ENCODE measurements around the gene SPATA31C1.
"Not testable (repeated sequence)": the region's sequence is repeated elsewhere in the genome, so short reads cannot be mapped to it uniquely, and the experiment has no call there.

Gene SPATA31C1

GRCh38 chr9:87917662-87918061, at the start of gene SPATA31C1:
Gene SPATA31C1 (plus strand): TSS chr9:87917962.
- not testable (repeated sequence) for H3K4me3 ChIP-seq (ENCODE audit: low read depth, low read length); H3K9ac ChIP-seq (ENCODE audit: low read length); H3K36me3 ChIP-seq (ENCODE audit: control insufficient read depth, insufficient read depth, low read length); H3K4me1 ChIP-seq (ENCODE audit: control insufficient read depth, insufficient read depth, low read length); H3K9me3 ChIP-seq (ENCODE audit: control insufficient read depth, insufficient read depth, low read depth, low read length); H3K27me3 ChIP-seq (ENCODE audit: control insufficient read depth, insufficient read depth, low read length); H3K27ac ChIP-seq (ENCODE audit: low read depth, low read length)

GRCh38 chr9:87868175-87868574, 49.6 kb upstream of the SPATA31C1 start:
- no peaks in the 10 kb centered on the region for H3K36me3 ChIP-seq (ENCODE audit: control insufficient read depth, insufficient read depth, low read length)
- no peaks in the 10 kb centered on the region for H3K27me3 ChIP-seq (ENCODE audit: control insufficient read depth, insufficient read depth, low read length)
- H3K4me1 ChIP-seq (ENCODE audit: control insufficient read depth, insufficient read depth, low read length) = 0 out of 2 replicates have a peak, but pooled peaks cover under 1% of the 10 kb centered on the region
- H3K27ac ChIP-seq (ENCODE audit: low read depth, low read length) = no peak overlapping the region
- no peak overlapping the region for H3K4me3 ChIP-seq (ENCODE audit: low read depth, low read length)
- no peaks in the 10 kb centered on the region for H3K9me3 ChIP-seq (ENCODE audit: control insufficient read depth, insufficient read depth, low read depth, low read length)
- no peak overlapping the region for H3K9ac ChIP-seq (ENCODE audit: low read length)

GRCh38 chr9:87868635-87869034, 49.1 kb upstream of the SPATA31C1 start:
- Histone ChIP-seq H3K4me3 (ENCODE audit: low read depth, low read length) (no peak overlapping the region), H3K36me3 (ENCODE audit: control insufficient read depth, insufficient read depth, low read length) (no peaks in the 10 kb centered on the region), H3K9ac (ENCODE audit: low read length) (no peak overlapping the region), H3K9me3 (ENCODE audit: control insufficient read depth, insufficient read depth, low read depth, low read length) (no peaks in the 10 kb centered on the region), H3K27me3 (ENCODE audit: control insufficient read depth, insufficient read depth, low read length) (no peaks in the 10 kb centered on the region), H3K4me1 (ENCODE audit: control insufficient read depth, insufficient read depth, low read length) (no peaks in the 10 kb centered on the region), H3K27ac (ENCODE audit: low read depth, low read length) (no peak overlapping the region)

- H3K9ac ChIP-seq (ENCODE audit: low read length) = no peak overlapping the region
- H3K9me3 ChIP-seq (ENCODE audit: control insufficient read depth, insufficient read depth, low read depth, low read length) = no peaks in the 10 kb centered on the region
- no peaks in the 10 kb centered on the region for H3K27me3 ChIP-seq (ENCODE audit: control insufficient read depth, insufficient read depth, low read length)
- H3K4me3 ChIP-seq (ENCODE audit: low read depth, low read length) = no peak overlapping the region
- no peaks in the 10 kb centered on the region for H3K36me3 ChIP-seq (ENCODE audit: control insufficient read depth, insufficient read depth, low read length)
- H3K27ac ChIP-seq (ENCODE audit: low read depth, low read length) = no peak overlapping the region
- peaks cover 4% of the 10 kb centered on the region for H3K4me1 ChIP-seq (ENCODE audit: control insufficient read depth, insufficient read depth, low read length)
Measured at GRCh38 chr9:87869082-87869481, 48.7 kb upstream of the SPATA31C1 start.

DNA sequence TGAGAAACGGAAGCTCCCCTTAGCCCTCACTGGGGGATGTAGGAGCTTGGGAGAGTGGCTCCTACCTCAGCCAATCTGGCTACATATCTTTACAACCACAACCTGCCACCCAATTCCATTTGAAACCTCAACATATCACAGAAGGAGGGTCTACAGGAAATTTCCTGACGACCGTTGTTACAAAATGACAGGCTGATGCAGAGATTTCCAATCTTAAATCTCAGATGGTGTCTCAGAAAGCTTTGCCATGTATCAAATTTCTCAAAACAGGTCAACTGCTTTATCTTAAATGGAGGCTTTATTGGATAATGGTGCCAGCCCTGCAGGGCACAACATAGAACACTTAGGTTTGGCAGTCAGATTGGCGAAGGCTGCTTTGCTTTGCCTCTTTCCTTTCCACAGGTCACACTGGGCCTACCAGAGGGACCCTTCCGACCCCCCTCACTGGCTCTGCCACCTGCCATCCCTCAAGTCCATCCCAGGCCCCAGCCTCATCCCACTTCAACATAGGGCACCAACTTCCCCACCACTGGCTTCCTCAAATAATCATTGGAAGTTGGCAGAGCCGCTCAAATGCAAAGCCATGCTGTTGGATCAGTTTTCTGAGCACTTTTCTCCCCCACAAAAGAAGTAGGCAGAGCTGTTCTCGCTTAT, 46.2 kb upstream of the SPATA31C1 start:
- no peaks in the 10 kb centered on the region for H3K27me3 ChIP-seq (ENCODE audit: control insufficient read depth, insufficient read depth, low read length)
- peaks cover 16% of the 10 kb centered on the region for H3K4me1 ChIP-seq (ENCODE audit: control insufficient read depth, insufficient read depth, low read length)

GRCh38 chr9:87872079-87872624, 45.6 kb upstream of the SPATA31C1 start:
- H3K27ac ChIP-seq (ENCODE audit: low read depth, low read length) = no peak overlapping the region
- H3K27me3 ChIP-seq (ENCODE audit: control insufficient read depth, insufficient read depth, low read length) = no peaks in the 10 kb centered on the region
- H3K4me3 ChIP-seq (ENCODE audit: low read depth, low read length) = no peak overlapping the region
- peaks cover 16% of the 10 kb centered on the region for H3K4me1 ChIP-seq (ENCODE audit: control insufficient read depth, insufficient read depth, low read length)
- no peaks in the 10 kb centered on the region for H3K9me3 ChIP-seq (ENCODE audit: control insufficient read depth, insufficient read depth, low read depth, low read length)
- H3K9ac ChIP-seq (ENCODE audit: low read length) = no peak overlapping the region
- no peaks in the 10 kb centered on the region for H3K36me3 ChIP-seq (ENCODE audit: control insufficient read depth, insufficient read depth, low read length)

More for the DNA sequence above, 46.2 kb upstream of the SPATA31C1 start:
- Histone ChIP-seq H3K9me3 (ENCODE audit: control insufficient read depth, insufficient read depth, low read depth, low read length) (no peaks in the 10 kb centered on the region), H3K9ac (ENCODE audit: low read length) (no peak overlapping the region), H3K36me3 (ENCODE audit: control insufficient read depth, insufficient read depth, low read length) (no peaks in the 10 kb centered on the region), H3K4me3 (ENCODE audit: low read depth, low read length) (no peak overlapping the region), H3K27ac (ENCODE audit: low read depth, low read length) (no peak overlapping the region)

GRCh38 chr9:87873607-87874303, 44.0 kb upstream of the SPATA31C1 start:
- Histone ChIP-seq H3K27me3 (ENCODE audit: control insufficient read depth, insufficient read depth, low read length) (no peaks in the 10 kb centered on the region), H3K36me3 (ENCODE audit: control insufficient read depth, insufficient read depth, low read length) (no peaks in the 10 kb centered on the region), H3K9ac (ENCODE audit: low read length) (no peak overlapping the region), H3K27ac (ENCODE audit: low read depth, low read length) (no peak overlapping the region), H3K4me1 (ENCODE audit: control insufficient read depth, insufficient read depth, low read length) (peaks cover 16% of the 10 kb centered on the region), H3K4me3 (ENCODE audit: low read depth, low read length) (no peak overlapping the region), H3K9me3 (ENCODE audit: control insufficient read depth, insufficient read depth, low read depth, low read length) (0 out of 2 replicates have a peak, but pooled peaks cover 3% of the 10 kb centered on the region)

DNA sequence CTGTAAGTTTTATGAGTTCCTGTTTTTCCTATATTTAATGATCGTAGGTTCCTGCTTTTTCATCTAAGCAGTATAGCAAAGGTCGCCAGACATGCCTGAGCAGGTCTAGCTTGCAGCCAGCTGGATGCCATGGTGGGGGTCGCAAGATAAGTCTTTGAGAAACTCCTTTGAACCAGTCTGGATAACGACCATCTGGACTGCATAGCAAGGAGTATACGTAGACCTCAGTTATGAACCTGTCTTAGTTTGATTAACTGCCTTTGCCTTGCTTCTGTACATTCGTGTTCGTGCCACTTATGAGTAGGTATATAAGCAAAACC, 43.5 kb upstream of the SPATA31C1 start:
- peaks cover 16% of the 10 kb centered on the region for H3K4me1 ChIP-seq (ENCODE audit: control insufficient read depth, insufficient read depth, low read length)
- H3K9me3 ChIP-seq (ENCODE audit: control insufficient read depth, insufficient read depth, low read depth, low read length) = 0 out of 2 replicates have a peak, but pooled peaks cover 3% of the 10 kb centered on the region
- H3K4me3 ChIP-seq (ENCODE audit: low read depth, low read length) = no peak overlapping the region
- no peak overlapping the region for H3K9ac ChIP-seq (ENCODE audit: low read length)
- no peaks in the 10 kb centered on the region for H3K27me3 ChIP-seq (ENCODE audit: control insufficient read depth, insufficient read depth, low read length)
- no peak overlapping the region for H3K27ac ChIP-seq (ENCODE audit: low read depth, low read length)
- no peaks in the 10 kb centered on the region for H3K36me3 ChIP-seq (ENCODE audit: control insufficient read depth, insufficient read depth, low read length)

GRCh38 chr9:87875060-87875459, 42.7 kb upstream of the SPATA31C1 start:
- H3K27ac ChIP-seq (ENCODE audit: low read depth, low read length) = no peak overlapping the region
- no peak overlapping the region for H3K9ac ChIP-seq (ENCODE audit: low read length)
- H3K9me3 ChIP-seq (ENCODE audit: control insufficient read depth, insufficient read depth, low read depth, low read length) = 0 out of 2 replicates have a peak, but pooled peaks cover 3% of the 10 kb centered on the region
- peaks cover 16% of the 10 kb centered on the region for H3K4me1 ChIP-seq (ENCODE audit: control insufficient read depth, insufficient read depth, low read length)
- no peak overlapping the region for H3K4me3 ChIP-seq (ENCODE audit: low read depth, low read length)
- no peaks in the 10 kb centered on the region for H3K36me3 ChIP-seq (ENCODE audit: control insufficient read depth, insufficient read depth, low read length)
- H3K27me3 ChIP-seq (ENCODE audit: control insufficient read depth, insufficient read depth, low read length) = no peaks in the 10 kb centered on the region

DNA sequence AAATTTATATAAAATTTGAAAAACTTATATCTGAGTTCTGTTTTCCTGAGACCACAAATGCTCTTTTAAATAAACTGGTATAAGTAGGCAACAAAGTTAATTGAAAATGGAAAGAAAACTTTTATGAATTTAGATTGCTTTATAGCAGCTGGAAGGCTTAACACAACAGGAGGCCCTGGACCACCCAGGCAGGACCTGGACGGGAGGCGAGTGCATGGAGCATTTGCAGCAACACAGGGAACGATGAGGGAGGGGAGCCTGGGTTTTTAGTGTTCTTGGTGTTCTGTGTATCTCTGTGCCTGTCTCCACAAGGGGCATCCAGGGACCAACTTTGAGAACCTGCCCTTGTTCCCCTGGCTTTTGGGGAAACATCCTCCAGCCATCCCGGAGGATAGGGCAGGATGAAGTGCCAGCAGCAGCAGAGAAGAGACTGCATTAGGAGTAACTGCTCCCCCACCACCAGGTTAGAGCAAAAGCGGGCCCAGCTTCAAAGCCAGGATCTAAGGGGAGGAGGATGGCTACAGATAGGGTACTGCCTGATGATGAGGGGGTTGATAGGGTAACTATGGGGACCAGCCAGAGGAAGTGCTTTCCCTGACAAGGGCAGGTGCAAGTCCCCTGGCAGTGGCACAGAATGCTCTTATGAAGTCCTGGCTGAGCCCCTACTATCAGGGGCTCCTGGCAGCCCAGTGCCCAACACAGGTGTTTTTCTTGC, 41.8 kb upstream of the SPATA31C1 start:
- no peak overlapping the region for H3K9ac ChIP-seq (ENCODE audit: low read length)
- no peak overlapping the region for H3K27ac ChIP-seq (ENCODE audit: low read depth, low read length)
- H3K27me3 ChIP-seq (ENCODE audit: control insufficient read depth, insufficient read depth, low read length) = no peaks in the 10 kb centered on the region
- peaks cover 16% of the 10 kb centered on the region for H3K4me1 ChIP-seq (ENCODE audit: control insufficient read depth, insufficient read depth, low read length)
- H3K9me3 ChIP-seq (ENCODE audit: control insufficient read depth, insufficient read depth, low read depth, low read length) = 0 out of 2 replicates have a peak, but pooled peaks cover 3% of the 10 kb centered on the region
- H3K36me3 ChIP-seq (ENCODE audit: control insufficient read depth, insufficient read depth, low read length) = no peaks in the 10 kb centered on the region
- no peak overlapping the region for H3K4me3 ChIP-seq (ENCODE audit: low read depth, low read length)

DNA sequence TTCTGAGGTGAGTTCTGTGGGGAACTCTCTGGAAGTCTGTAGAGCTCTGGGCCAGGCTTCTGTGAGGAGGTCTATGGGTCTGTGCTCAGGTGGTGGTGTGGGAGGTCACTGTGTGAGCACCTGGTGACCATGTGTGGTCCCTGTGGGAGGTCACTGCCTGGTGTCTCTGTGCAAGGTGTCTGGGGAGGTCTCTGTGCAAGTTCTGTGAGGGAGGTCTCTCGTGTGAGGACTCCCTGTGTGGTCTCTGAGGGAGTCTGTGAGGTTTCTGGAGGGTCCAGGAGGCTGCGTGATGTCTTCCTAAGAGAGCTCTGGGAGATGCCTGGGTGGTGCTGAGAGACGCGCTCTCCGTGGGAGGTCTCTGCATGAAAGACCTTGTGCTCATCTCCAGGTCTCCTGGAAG, 41.1 kb upstream of the SPATA31C1 start:
- Histone ChIP-seq H3K9ac (ENCODE audit: low read length) (no peak overlapping the region), H3K27me3 (ENCODE audit: control insufficient read depth, insufficient read depth, low read length) (no peaks in the 10 kb centered on the region), H3K4me3 (ENCODE audit: low read depth, low read length) (no peak overlapping the region), H3K36me3 (ENCODE audit: control insufficient read depth, insufficient read depth, low read length) (no peaks in the 10 kb centered on the region), H3K4me1 (ENCODE audit: control insufficient read depth, insufficient read depth, low read length) (peaks cover 16% of the 10 kb centered on the region), H3K27ac (ENCODE audit: low read depth, low read length) (no peak overlapping the region), H3K9me3 (ENCODE audit: control insufficient read depth, insufficient read depth, low read depth, low read length) (0 out of 2 replicates have a peak, but pooled peaks cover 3% of the 10 kb centered on the region)
